Activated naive CD8-positive, alpha-beta T cell (primary cell): ENCODE results near the gene ABCC1.
"Not testable (repeated sequence)": the region's sequence is repeated elsewhere in the genome, so short reads cannot be mapped to it uniquely, and the experiment has no call there.

Experiments used
- H3K27ac Mint-ChIP-seq: one replicate; pipeline ENCODE4 v1.8.0; 2021; ENCODE audit warnings: mixed read lengths
- H3K27me3 Mint-ChIP-seq: one replicate; pipeline ENCODE4 v1.8.0; 2021; ENCODE audit warnings: mixed read lengths
- H3K36me3 Mint-ChIP-seq: one replicate; pipeline ENCODE4 v1.8.0; 2021; ENCODE audit warnings: mixed read lengths
- H3K4me1 Mint-ChIP-seq: one replicate; pipeline ENCODE4 v1.8.0; 2021; ENCODE audit warnings: low read depth, mixed read lengths
- H3K4me3 Mint-ChIP-seq: one replicate; pipeline ENCODE4 v1.8.0; 2021; ENCODE audit warnings: mild to moderate bottlenecking, mixed read lengths
- H3K9me3 Mint-ChIP-seq: one replicate; pipeline ENCODE4 v1.8.0; 2021; ENCODE audit warnings: low read depth, mixed read lengths

The ABCC1 gene

GRCh38 chr16:16159662-16160061 is 210.2 kb downstream of the ABCC1 start:
- Mint-ChIP-seq H3K4me3 (no peak overlapping the region), H3K36me3 (peaks cover 2% of the 10 kb centered on the region), H3K27me3 (peaks cover 1% of the 10 kb centered on the region), H3K4me1 (no peaks in the 10 kb centered on the region), H3K9me3 (peaks cover 5% of the 10 kb centered on the region), H3K27ac (no peak overlapping the region)

DNA sequence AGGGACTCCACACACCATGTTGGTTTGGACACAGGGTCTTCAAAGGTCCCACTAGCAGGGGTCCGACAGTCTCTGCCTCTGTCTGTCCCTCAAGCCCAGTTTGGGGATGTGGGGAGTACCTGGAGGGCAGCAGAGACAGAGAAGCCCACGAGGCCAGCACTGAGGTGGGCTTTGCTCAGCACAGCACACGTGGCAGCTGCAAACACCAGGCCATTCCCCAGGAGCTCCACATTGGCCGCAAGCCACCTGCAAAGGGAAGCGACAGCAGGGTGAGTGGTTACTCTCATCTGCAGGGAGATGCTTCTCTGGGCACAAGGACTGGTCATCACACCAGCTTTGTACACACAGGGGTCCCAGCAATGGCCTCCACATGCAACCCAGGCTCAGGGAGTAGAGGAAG is 211.9 kb downstream of the ABCC1 start:
- no peaks in the 10 kb centered on the region for H3K4me1 Mint-ChIP-seq
- H3K27me3 Mint-ChIP-seq: peaks cover 1% of the 10 kb centered on the region
- H3K4me3 Mint-ChIP-seq: no peak overlapping the region
- H3K36me3 Mint-ChIP-seq: peaks cover 2% of the 10 kb centered on the region
- no peak overlapping the region for H3K27ac Mint-ChIP-seq
- peaks cover 5% of the 10 kb centered on the region for H3K9me3 Mint-ChIP-seq

- not testable (repeated sequence) for H3K9me3 Mint-ChIP-seq, H3K27ac Mint-ChIP-seq, H3K4me3 Mint-ChIP-seq, H3K36me3 Mint-ChIP-seq, H3K4me1 Mint-ChIP-seq, H3K27me3 Mint-ChIP-seq
Measured at GRCh38 chr16:16161840-16162239, 212.4 kb downstream of the ABCC1 start.

DNA sequence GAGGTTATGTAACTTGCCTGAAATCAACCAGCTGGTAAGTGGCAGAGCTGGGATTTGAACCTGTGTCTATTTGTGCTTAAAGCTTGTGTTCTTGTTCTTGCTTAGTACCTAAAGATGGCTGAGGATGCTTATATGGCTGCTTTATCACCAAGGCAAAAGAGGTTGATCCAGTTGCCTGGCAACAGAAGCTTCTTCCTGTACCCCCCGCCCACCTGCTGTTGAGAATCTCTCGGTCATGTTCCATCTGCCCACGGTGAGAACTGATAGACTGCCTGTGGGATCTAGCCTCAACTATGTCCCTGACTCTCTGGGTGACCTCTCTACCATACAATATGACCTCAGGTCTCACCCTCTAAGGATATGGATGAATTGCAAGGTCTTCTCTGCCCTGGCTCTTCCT is 213.2 kb downstream of the ABCC1 start:
- Mint-ChIP-seq H3K9me3 (peaks cover 5% of the 10 kb centered on the region), H3K36me3 (peaks cover 2% of the 10 kb centered on the region), H3K4me1 (no peaks in the 10 kb centered on the region), H3K27ac (no peak overlapping the region), H3K27me3 (peaks cover 1% of the 10 kb centered on the region), H3K4me3 (no peak overlapping the region)

DNA sequence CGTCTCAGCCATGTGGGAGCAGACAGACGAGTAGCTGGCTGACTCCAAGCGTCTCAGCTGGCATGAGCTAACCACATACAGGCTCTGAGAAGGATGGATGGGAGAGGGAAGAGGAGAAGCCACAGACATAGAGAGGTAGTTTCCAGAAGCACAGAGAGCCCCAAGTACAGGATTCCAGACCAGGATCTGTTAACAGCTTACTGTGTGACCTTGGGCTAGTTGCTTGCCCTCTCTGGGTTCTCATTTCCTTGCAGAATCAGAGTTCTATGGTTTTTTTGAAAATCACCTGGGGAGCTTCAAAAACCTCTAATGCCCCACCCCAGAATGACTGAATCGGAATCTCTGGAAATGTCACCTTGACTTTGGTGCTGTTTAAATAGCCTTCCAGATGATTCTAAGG is 213.7 kb downstream of the ABCC1 start:
- H3K36me3 Mint-ChIP-seq: peaks cover 2% of the 10 kb centered on the region
- H3K4me3 Mint-ChIP-seq: no peak overlapping the region
- H3K9me3 Mint-ChIP-seq: peaks cover 5% of the 10 kb centered on the region
- H3K4me1 Mint-ChIP-seq: no peaks in the 10 kb centered on the region
- peaks cover 1% of the 10 kb centered on the region for H3K27me3 Mint-ChIP-seq
- no peak overlapping the region for H3K27ac Mint-ChIP-seq

GRCh38 chr16:16163571-16163970 is 214.2 kb downstream of the ABCC1 start:
- Mint-ChIP-seq H3K4me3 (no peak overlapping the region), H3K27me3 (peaks cover 1% of the 10 kb centered on the region), H3K36me3 (peaks cover 2% of the 10 kb centered on the region), H3K4me1 (no peaks in the 10 kb centered on the region), H3K9me3 (peaks cover 1% of the 10 kb centered on the region), H3K27ac (no peak overlapping the region)

DNA sequence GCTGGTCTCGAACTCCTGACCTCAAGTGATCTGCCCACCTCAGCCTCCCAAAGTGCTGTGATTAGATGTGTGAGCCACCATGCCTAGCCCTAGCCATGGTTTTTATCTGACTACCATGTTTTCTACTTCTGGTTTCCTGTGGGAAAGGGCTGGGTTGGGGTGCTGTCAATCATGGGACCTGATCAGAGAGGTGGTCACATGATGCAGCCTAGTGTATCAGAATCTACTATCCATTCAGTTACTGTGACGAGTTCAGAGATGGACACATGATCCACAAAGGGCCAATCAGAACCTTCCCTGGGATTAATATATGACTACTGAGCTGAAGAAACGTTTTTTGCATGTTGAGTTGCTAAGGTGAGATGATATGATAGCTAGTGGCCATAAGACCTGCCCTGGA is 214.8 kb downstream of the ABCC1 start:
- Mint-ChIP-seq H3K4me3 (no peak overlapping the region), H3K36me3 (peaks cover 2% of the 10 kb centered on the region), H3K9me3 (no peaks in the 10 kb centered on the region), H3K27ac (no peak overlapping the region), H3K27me3 (peaks cover 1% of the 10 kb centered on the region), H3K4me1 (no peaks in the 10 kb centered on the region)

GRCh38 chr16:16166085-16166484 is 216.7 kb downstream of the ABCC1 start:
- H3K9me3 Mint-ChIP-seq: no peaks in the 10 kb centered on the region
- H3K27ac Mint-ChIP-seq: no peak overlapping the region
- H3K36me3 Mint-ChIP-seq: no peaks in the 10 kb centered on the region
- H3K4me3 Mint-ChIP-seq: no peak overlapping the region
- peaks cover 1% of the 10 kb centered on the region for H3K27me3 Mint-ChIP-seq
- H3K4me1 Mint-ChIP-seq: no peaks in the 10 kb centered on the region

- no peak overlapping the region for H3K27ac Mint-ChIP-seq
- H3K4me1 Mint-ChIP-seq: no peaks in the 10 kb centered on the region
- peaks cover under 1% of the 10 kb centered on the region for H3K27me3 Mint-ChIP-seq
- H3K36me3 Mint-ChIP-seq: no peaks in the 10 kb centered on the region
- no peaks in the 10 kb centered on the region for H3K9me3 Mint-ChIP-seq
- H3K4me3 Mint-ChIP-seq: no peak overlapping the region
Measured at GRCh38 chr16:16166949-16167348, 217.5 kb downstream of the ABCC1 start.

DNA sequence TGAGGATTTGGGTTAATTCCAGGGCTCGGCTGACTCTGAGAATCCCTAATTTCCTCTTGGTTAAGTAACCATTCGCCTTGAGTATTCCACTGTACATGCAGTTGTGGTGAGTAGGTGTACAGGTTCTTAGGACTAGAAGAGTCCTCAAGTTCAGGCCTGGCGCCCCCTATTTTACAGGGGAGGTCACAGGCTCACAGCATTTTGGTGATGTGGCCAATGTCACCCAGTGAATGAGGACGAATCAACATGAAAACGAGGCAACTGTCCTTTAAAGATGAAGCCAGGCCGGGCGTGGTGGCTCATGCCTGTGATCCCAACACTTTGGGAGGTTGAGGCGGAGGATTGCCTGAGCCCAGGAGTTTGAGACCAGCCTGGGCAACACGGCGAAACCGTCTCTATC is 218.5 kb downstream of the ABCC1 start:
- H3K27ac Mint-ChIP-seq: no peak overlapping the region
- H3K36me3 Mint-ChIP-seq: no peaks in the 10 kb centered on the region
- H3K27me3 Mint-ChIP-seq: no peaks in the 10 kb centered on the region
- no peaks in the 10 kb centered on the region for H3K4me1 Mint-ChIP-seq
- H3K9me3 Mint-ChIP-seq: no peaks in the 10 kb centered on the region
- H3K4me3 Mint-ChIP-seq: no peak overlapping the region

GRCh38 chr16:16168431-16168830 is 219.0 kb downstream of the ABCC1 start:
- Mint-ChIP-seq H3K36me3 (no peaks in the 10 kb centered on the region), H3K27ac (no peak overlapping the region), H3K27me3 (no peaks in the 10 kb centered on the region), H3K4me1 (no peaks in the 10 kb centered on the region), H3K4me3 (no peak overlapping the region), H3K9me3 (no peaks in the 10 kb centered on the region)

- no peaks in the 10 kb centered on the region for H3K27me3 Mint-ChIP-seq
- H3K4me1 Mint-ChIP-seq: no peaks in the 10 kb centered on the region
- no peaks in the 10 kb centered on the region for H3K36me3 Mint-ChIP-seq
- no peak overlapping the region for H3K4me3 Mint-ChIP-seq
- H3K27ac Mint-ChIP-seq: no peak overlapping the region
- H3K9me3 Mint-ChIP-seq: no peaks in the 10 kb centered on the region
Measured at GRCh38 chr16:16169615-16170014, 220.2 kb downstream of the ABCC1 start.

DNA sequence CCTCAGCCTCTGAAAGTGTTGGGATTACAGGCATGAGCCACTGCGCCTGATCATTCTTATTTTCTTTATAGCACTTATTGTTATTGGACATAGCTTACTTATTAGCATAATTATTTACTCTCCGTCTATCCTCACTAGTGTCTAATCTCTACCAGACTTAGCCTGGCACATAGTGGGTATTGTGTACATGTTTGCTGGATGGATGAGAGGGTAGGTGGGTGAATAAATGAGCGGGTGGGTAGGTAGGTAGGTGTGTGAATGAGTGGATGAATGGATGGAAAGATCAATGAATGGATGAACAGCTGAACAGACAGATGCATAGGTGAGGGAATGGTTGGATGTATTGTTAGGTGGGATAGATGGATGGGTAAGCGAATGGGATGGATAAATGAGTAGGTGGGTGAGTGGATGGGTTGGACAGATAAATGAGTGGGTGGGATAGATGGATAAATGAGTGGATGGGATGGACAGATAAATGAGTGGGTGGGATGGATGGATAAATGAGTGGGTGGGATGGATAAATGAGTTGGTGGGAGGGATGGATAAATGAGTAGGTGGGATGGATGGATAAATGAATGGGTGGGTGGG is 222.0 kb downstream of the ABCC1 start:
- no peak overlapping the region for H3K27ac Mint-ChIP-seq
- H3K4me1 Mint-ChIP-seq: no peaks in the 10 kb centered on the region
- no peaks in the 10 kb centered on the region for H3K36me3 Mint-ChIP-seq
- H3K9me3 Mint-ChIP-seq: no peaks in the 10 kb centered on the region
- no peaks in the 10 kb centered on the region for H3K27me3 Mint-ChIP-seq
- H3K4me3 Mint-ChIP-seq: no peak overlapping the region

GRCh38 chr16:16172991-16173390 is 223.6 kb downstream of the ABCC1 start:
- no peaks in the 10 kb centered on the region for H3K4me1 Mint-ChIP-seq
- no peaks in the 10 kb centered on the region for H3K27me3 Mint-ChIP-seq
- H3K4me3 Mint-ChIP-seq: no peak overlapping the region
- H3K9me3 Mint-ChIP-seq: no peaks in the 10 kb centered on the region
- H3K27ac Mint-ChIP-seq: no peak overlapping the region
- H3K36me3 Mint-ChIP-seq: no peaks in the 10 kb centered on the region

DNA sequence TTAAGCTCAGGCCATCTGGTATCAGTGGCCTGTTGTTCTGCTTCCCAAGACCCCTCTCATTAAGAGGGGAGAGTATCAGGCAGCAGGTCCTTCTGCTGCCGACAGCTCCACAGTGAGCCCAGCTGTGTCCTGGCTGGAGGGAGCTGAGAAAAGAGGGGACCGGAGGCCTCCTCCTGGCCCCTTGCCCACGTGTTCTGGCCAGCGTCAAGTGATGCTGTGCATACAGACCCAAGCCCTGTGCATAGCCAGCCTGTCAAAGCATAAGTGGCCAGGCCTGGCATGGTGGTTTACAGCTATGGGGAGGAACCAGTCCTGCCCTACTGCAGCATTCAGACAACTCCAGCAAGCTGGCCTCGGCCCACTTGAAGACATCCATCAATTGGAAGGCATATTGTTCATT is 225.9 kb downstream of the ABCC1 start:
- Mint-ChIP-seq H3K27me3 (no peaks in the 10 kb centered on the region), H3K9me3 (no peaks in the 10 kb centered on the region), H3K36me3 (no peaks in the 10 kb centered on the region)

GRCh38 chr16:16176328-16176727 is 226.9 kb downstream of the ABCC1 start:
- Mint-ChIP-seq H3K27ac (no peak overlapping the region), H3K27me3 (peaks cover 1% of the 10 kb centered on the region), H3K9me3 (no peaks in the 10 kb centered on the region), H3K4me3 (no peak overlapping the region), H3K4me1 (no peaks in the 10 kb centered on the region), H3K36me3 (no peaks in the 10 kb centered on the region)

More for the DNA sequence above, 225.9 kb downstream of the ABCC1 start:
- Mint-ChIP-seq H3K27ac (no peak overlapping the region), H3K4me1 (no peaks in the 10 kb centered on the region), H3K4me3 (no peak overlapping the region)
